ENCODE data around the gene FNIP2.

Gene FNIP2

GRCh38 chr4:158861281-158861680 lies 92.5 kb downstream of the FNIP2 start:
- Histone ChIP-seq H3K4me3 (no peak overlapping the region), H3K4me1 (no peaks in the 10 kb centered on the region), H3K27ac (no peak overlapping the region), H3K36me3 (peaks cover 34 to 54% (median 47%) of the 10 kb centered on the region in 3 donors), H3K27me3 (no peaks in the 10 kb centered on the region), H3K9me3 (no peaks in the 10 kb centered on the region)
- no peak for DNase-seq
- intact Hi-C loops (cut with DNase I; ENCODE audit: low total_unique reads) = loop anchor here (5.0 kb wide), 1 partner anchor 576 kb away; no protein-coding TSS in a partner anchor
- TF ChIP-seq CTCF (IDR thresholded peaks at IDR 0.05) = no peak

- intact Hi-C loops (cut with DNase I; ENCODE audit: low total_unique reads) = loop anchor here (5.0 kb wide), 1 partner anchor 576 kb away; no protein-coding TSS in a partner anchor
- Histone ChIP-seq H3K36me3 (peaks cover 34 to 54% (median 47%) of the 10 kb centered on the region in 3 donors), H3K4me3 (no peak overlapping the region), H3K9me3 (no peaks in the 10 kb centered on the region), H3K4me1 (no peaks in the 10 kb centered on the region), H3K27me3 (no peaks in the 10 kb centered on the region), H3K27ac (no peak overlapping the region)
- no peak for TF ChIP-seq CTCF (IDR thresholded peaks at IDR 0.05)
- DNase-seq = no peak
Measured at GRCh38 chr4:158861766-158862165, 92.9 kb downstream of the FNIP2 start.

GRCh38 chr4:158863296-158863695 lies 94.5 kb downstream of the FNIP2 start:
- intact Hi-C loops (cut with DNase I; ENCODE audit: low total_unique reads) = loop anchor here (5.0 kb wide), 1 partner anchor 574 kb away; no protein-coding TSS in a partner anchor

GRCh38 chr4:158865520-158866177 lies 96.8 kb downstream of the FNIP2 start:
- intact Hi-C loops (cut with DNase I; ENCODE audit: low total_unique reads) = no loop called here
- no peak for TF ChIP-seq CTCF (IDR thresholded peaks at IDR 0.05)
- Histone ChIP-seq H3K9me3 (no peaks in the 10 kb centered on the region), H3K27me3 (no peaks in the 10 kb centered on the region), H3K4me1 (peaks cover 0 to 14% (median 12%) of the 10 kb centered on the region in 4 donors), H3K4me3 (no peak overlapping the region), H3K27ac (no peak overlapping the region), H3K36me3 (peaks cover 26 to 60% (median 55%) of the 10 kb centered on the region in 3 donors)
- DNase-seq = no peak

More at GRCh38 chr4:158863296-158863695, 94.5 kb downstream of the FNIP2 start:
- peaks cover 34 to 61% (median 59%) of the 10 kb centered on the region in 3 donors for H3K36me3 ChIP-seq
- no peaks in the 10 kb centered on the region for H3K27me3 ChIP-seq
- H3K4me3 ChIP-seq = no peak overlapping the region
- no peak for DNase-seq
- no peaks in the 10 kb centered on the region for H3K9me3 ChIP-seq
- no peaks in the 10 kb centered on the region for H3K4me1 ChIP-seq
- no peak for TF ChIP-seq CTCF (IDR thresholded peaks at IDR 0.05)
- no peak overlapping the region for H3K27ac ChIP-seq

- Histone ChIP-seq H3K36me3 (peaks cover 2 to 29% (median 27%) of the 10 kb centered on the region in 3 donors), H3K27me3 (no peaks in the 10 kb centered on the region), H3K9me3 (no peaks in the 10 kb centered on the region), H3K4me1 (peaks cover 0 to 46% (median 28%) of the 10 kb centered on the region in 4 donors), H3K27ac (peak overlapping the region; percentile 64 to 78), H3K4me3 (no peak overlapping the region)
- no peak for TF ChIP-seq CTCF (IDR thresholded peaks at IDR 0.05)
- intact Hi-C loops (cut with DNase I; ENCODE audit: low total_unique reads) = no loop called here
- DNase-seq = no peak
Measured at GRCh38 chr4:158869001-158869400, 100.2 kb downstream of the FNIP2 start.

Measured in tibial artery (tissue), 4 donors.